Neuron (in vitro differentiated cells): Measurements from ENCODE around the gene CDKN2A.
"Not testable (repeated sequence)": the region's sequence is repeated elsewhere in the genome, so short reads cannot be mapped to it uniquely, and the experiment has no call there.

ENCODE experiments used
- H2AFZ ChIP-seq: one replicate; pipeline ENCODE4 v1.6.1; 2013; ENCODE audit warnings: low read depth, mild to moderate bottlenecking, inconsistent platforms, low read length, moderate library complexity
- H3K27me3 ChIP-seq: one replicate; pipeline ENCODE4 v1.6.1; 2013; ENCODE audit warnings: low read length; ENCODE audit not compliant: insufficient read depth
- H3K36me3 ChIP-seq: one replicate; pipeline ENCODE4 v1.6.1; 2013; ENCODE audit warnings: low read length; ENCODE audit not compliant: insufficient read depth
- H3K4me1 ChIP-seq: one replicate; pipeline ENCODE4 v1.6.1; 2013; ENCODE audit warnings: low read length; ENCODE audit not compliant: insufficient read depth
- H3K4me3 ChIP-seq: 2 replicates; pipeline ENCODE4 v1.5.1; 2013; ENCODE audit warnings: mild to moderate bottlenecking, low read length, moderate library complexity
- H3K9me3 ChIP-seq: one replicate; pipeline ENCODE4 v1.6.1; 2013; ENCODE audit warnings: low read length

Gene CDKN2A

DNA sequence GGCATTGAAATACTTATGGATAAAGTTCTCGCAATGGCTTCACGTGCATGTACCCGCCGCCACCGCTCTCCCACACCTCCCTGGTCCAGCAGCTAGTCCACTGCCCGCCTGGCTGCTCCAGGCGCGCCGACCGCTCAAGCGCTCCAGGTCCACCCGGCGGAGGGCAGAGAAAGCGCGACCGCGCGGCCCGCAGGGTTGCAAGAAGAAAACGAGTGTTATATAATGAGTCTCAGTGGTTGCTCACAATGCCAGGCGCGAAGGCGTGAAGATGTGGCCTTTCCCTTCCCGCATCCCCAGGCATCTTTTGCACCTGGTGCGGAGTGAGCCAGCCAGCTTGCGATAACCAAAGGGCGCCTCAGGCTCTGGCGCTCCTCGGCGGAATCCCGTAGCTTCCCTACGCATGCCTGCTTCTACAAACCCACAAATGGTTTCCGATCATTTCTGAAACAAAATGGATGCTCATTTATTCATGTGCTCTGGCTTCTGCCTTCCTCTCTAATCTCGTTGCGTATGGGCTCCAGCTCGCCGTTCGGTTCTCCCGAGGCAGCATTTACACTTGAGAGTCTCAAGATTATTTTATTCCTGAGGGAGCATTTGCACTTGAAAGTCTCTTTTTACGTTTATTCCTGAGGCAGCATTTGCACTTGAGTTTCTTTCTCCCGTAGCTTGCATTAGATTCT is 25.7 kb downstream of the CDKN2A start:
- H3K27me3 ChIP-seq, result peaks cover 88% of the 10 kb centered on the region
- H3K9me3 ChIP-seq, result peaks cover 6% of the 10 kb centered on the region
- peak overlapping the region; percentile 6 for H2AFZ ChIP-seq
- H3K4me1 ChIP-seq, result peaks cover 3% of the 10 kb centered on the region
- H3K4me3 ChIP-seq, result no peak overlapping the region
- no peaks in the 10 kb centered on the region for H3K36me3 ChIP-seq

DNA sequence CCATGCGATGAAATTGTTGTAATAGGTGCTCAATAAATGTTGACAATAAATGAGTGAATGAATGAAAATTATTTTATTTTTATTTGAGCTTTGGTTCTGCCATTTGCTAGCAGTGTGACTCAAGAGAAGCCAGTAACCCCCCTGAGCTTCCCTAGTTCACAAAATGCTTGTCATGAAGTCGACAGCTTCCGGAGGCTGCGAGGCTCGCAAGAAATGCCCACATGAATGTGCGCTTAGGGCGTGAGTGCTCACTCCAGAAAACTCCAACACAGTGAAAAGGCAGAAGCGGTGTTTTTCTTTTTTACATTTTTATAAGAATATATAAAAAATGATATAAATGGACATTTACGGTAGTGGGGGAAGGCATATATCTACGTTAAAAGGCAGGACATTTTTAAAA is 26.5 kb downstream of the CDKN2A start:
- Histone ChIP-seq H3K27me3 (peaks cover 82% of the 10 kb centered on the region), H3K4me1 (peaks cover 3% of the 10 kb centered on the region), H2AFZ (no peak overlapping the region), H3K4me3 (no peak overlapping the region), H3K9me3 (peaks cover 6% of the 10 kb centered on the region), H3K36me3 (no peaks in the 10 kb centered on the region)

DNA sequence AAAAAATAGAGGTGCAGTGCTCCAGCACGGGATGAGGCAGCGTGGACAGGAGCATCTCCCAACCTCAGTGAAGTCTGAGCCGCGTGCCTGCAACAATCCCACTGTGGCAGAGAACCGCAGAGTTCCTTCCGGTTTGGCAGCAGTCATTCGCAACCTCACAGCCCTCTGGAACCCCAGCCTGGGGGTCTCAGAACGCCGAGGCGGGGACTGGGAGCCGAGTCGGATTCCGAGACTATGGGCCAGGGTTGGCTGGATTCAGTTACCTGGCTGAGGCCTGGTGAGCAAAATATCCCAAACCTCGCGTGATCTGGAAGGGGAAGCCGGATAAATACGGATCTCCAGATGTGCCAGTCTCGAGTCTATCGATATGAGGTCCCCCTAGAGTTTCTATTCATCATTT is 27.0 kb downstream of the CDKN2A start:
- Histone ChIP-seq H3K36me3 (no peaks in the 10 kb centered on the region), H3K4me1 (peaks cover 3% of the 10 kb centered on the region), H3K27me3 (peaks cover 76% of the 10 kb centered on the region), H2AFZ (no peak overlapping the region), H3K4me3 (no peak overlapping the region), H3K9me3 (peaks cover 8% of the 10 kb centered on the region)

DNA sequence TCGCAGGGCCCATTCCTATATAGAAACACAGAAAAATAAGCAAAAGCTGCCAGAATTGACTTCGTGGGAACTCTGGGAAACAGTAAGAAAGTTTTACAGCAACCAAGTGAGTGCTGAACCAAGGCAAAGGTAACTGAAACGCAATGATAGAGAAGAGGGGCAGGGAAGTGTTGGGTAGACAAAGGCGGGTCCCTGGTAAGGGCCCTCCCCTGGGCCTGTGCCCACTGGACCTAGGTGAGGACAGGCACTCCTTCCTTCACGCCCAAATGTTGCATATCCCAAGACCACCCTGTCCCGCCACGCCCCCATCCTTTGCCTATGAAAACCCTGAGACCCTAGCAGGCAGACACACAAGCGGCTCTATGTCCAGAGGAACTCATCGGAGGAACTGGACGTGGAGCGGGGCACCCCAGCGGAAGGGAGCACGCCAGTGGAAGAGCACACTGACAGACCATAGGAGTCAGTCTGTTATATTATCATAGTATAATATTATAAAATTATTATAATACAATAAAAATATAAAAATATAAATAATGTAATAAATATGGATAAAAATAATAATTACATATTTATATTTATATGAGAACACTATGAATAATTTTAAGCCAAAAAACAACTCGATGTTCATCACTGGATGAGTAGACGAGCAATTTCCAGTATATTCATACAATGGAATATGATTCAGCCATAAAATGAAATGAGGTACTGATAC is 27.9 kb downstream of the CDKN2A start:
- Histone ChIP-seq H3K27me3 (peaks cover 68% of the 10 kb centered on the region), H2AFZ (no peak overlapping the region), H3K4me1 (peaks cover 3% of the 10 kb centered on the region), H3K4me3 (no peak overlapping the region), H3K9me3 (peaks cover 8% of the 10 kb centered on the region), H3K36me3 (no peaks in the 10 kb centered on the region)

DNA sequence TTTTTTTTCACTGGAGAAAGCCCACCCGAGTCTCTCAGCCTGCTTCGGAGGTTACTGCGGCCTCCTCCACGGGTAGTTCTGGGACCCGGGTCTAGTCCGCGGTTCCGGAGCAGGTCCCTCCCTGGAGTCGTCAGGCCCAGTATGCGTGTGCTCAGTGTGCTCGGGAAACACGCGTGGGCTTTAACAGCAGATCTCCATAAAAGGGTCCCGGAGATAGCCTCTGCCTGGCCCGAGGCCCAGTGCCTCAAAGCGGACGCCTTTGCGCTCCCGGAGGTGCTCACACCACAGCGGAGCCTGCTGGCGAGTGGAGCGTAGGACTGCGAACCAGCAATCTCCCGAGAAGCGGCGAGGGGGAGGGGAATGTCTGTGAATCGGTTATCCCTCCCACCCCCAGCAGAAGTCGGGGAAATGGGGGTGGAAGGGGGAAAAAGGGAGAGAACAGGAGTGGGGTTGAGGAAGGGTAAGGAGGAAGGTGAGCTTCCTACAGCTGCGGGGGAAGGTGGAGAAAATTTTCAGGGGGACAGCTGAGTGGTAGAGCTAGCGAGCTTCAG is 28.7 kb downstream of the CDKN2A start:
- peaks cover 8% of the 10 kb centered on the region for H3K9me3 ChIP-seq
- H2AFZ ChIP-seq, result no peak overlapping the region
- no peaks in the 10 kb centered on the region for H3K36me3 ChIP-seq
- H3K4me3 ChIP-seq, result peak overlapping the region; percentile 21
- H3K27me3 ChIP-seq, result peaks cover 64% of the 10 kb centered on the region
- peaks cover 3% of the 10 kb centered on the region for H3K4me1 ChIP-seq

DNA sequence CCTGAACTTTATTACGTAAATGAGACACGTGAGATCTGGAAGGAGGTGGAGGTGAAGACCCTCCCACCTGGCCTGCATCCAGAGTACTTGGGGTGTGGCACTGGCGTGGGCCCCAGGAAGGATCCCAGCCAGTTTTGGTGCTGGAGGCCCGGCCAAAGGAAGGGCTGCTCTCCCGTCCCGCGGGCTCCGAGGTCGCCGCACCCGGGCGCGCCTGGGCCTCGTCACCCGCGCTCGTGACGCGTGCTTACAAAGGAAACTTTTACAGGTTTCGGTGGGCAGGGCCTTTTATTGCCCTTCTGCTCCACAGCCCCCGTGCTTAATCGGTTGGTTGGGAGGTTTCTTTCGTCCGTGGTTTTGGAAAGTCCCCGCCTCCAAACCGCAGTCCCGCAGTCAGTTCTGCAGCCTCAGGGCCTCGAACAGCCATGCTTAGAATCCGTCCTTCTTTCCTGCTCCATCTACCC is 29.2 kb downstream of the CDKN2A start:
- Histone ChIP-seq H2AFZ (no peak overlapping the region), H3K36me3 (no peaks in the 10 kb centered on the region), H3K4me1 (peaks cover 3% of the 10 kb centered on the region), H3K9me3 (peaks cover 8% of the 10 kb centered on the region), H3K4me3 (peak overlapping the region; percentile 21), H3K27me3 (peaks cover 59% of the 10 kb centered on the region)

DNA sequence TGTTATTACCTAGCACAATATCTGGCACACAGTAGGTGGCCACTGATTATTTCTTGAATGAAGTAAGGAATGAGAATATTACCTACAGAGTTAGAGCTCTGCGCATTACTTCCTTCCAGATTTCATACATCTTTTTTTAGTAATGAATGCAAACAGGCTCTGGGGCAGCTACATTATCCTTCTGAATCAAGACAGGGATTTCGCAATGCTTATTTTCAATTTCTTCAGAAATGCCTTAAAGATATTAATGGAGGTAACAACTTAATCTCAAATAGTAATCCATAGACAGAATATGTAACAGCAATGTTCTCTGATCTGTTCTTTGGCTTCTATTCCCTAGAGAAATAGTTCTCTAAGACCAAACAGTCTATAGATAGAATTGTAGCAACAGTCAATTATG is 32.6 kb downstream of the CDKN2A start:
- Histone ChIP-seq H3K4me1 (no peaks in the 10 kb centered on the region), H3K27me3 (peaks cover 26% of the 10 kb centered on the region), H2AFZ (no peak overlapping the region), H3K36me3 (no peaks in the 10 kb centered on the region), H3K4me3 (no peak overlapping the region), H3K9me3 (peaks cover 2% of the 10 kb centered on the region)

DNA sequence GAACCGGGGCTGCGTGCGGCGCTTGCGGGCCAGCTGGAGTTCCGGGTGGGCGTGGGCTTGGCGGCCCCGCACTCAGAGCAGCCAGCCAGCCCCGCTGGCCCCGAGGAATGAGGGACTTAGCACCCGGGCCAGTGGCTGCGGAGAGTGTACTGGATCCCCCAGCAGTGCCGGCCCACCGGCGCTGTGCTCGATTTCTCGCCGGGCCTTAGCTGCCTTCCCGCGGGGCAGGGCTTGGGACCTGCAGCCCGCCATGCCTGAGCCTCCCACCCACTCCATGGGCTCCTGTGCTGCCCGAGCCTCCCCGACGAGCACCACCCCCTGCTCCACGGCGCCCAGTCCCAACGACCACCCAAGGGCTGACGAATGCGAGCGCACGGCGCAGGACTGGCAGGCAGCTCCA is 34.9 kb downstream of the CDKN2A start:
- not testable (repeated sequence) for H3K9me3 ChIP-seq, H3K4me1 ChIP-seq, H2AFZ ChIP-seq, H3K36me3 ChIP-seq, H3K27me3 ChIP-seq, H3K4me3 ChIP-seq

DNA sequence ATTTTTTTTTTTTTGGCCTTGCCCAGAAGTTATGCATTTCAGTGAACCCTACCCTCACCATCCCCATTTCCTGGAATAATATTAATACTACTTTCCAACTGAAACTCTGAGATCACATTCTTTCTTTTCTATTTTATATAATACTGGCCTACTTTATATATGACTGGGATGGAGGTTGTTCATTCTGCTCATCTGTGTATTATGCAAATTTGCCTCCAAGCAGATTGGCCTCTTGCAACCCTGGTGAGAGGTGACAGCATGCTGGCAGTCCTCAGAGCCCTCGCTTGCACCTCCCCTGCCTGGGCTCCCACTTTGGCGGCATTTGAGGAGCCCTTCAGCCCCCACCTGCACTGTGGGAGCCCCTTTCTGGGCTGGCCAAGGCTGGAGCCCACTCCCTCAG is 35.4 kb downstream of the CDKN2A start:
- Histone ChIP-seq H3K4me1 (no peaks in the 10 kb centered on the region), H3K4me3 (no peak overlapping the region), H3K9me3 (peaks cover 2% of the 10 kb centered on the region), H2AFZ (no peak overlapping the region), H3K27me3 (peaks cover 9% of the 10 kb centered on the region), H3K36me3 (no peaks in the 10 kb centered on the region)

DNA sequence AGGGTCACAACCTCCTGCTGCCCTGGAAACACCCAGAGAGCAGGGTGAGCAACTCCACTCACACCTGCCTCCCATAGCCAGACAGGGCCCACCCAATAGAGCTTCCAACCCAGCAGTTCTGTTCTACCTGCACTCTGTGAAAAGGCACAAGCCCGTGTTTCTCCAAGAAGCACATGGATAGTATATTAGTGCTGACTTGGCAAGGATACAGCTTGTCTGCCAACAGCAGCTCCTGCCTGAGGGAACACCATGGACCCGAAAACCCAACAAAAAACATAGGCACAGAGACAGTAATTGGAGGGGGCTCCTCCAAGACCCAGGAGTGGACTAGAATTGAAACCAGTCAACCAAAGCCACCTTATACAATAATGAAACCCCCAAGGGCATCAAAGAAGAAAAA is 48.6 kb downstream of the CDKN2A start:
- Histone ChIP-seq H3K9me3 (no peaks in the 10 kb centered on the region), H3K36me3 (no peaks in the 10 kb centered on the region), H3K27me3 (no peaks in the 10 kb centered on the region), H3K4me3 (no peak overlapping the region), H2AFZ (no peak overlapping the region), H3K4me1 (no peaks in the 10 kb centered on the region)

DNA sequence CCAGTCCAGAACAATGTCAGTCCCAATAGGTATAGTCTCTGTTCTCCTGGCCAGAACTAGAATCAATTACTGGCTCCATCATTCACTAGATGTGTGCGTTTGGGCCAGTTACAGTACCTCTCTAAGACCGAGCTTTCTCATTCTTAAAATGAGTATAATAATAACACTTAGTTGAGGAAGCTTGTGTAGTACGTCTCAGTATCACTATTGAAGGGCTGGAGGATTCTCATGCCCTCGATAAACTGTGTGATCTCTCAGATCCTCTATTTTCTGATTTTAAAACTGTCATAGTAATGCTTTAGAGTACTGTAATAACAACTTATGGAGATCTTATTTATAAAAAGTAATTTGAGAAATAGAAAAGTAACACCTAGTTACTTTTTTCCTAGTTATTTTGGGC is 50.7 kb downstream of the CDKN2A start:
- H3K9me3 ChIP-seq, result no peaks in the 10 kb centered on the region
- H3K36me3 ChIP-seq, result no peaks in the 10 kb centered on the region
- no peaks in the 10 kb centered on the region for H3K4me1 ChIP-seq
- no peaks in the 10 kb centered on the region for H3K27me3 ChIP-seq
- H3K4me3 ChIP-seq, result no peak overlapping the region
- no peak overlapping the region for H2AFZ ChIP-seq

DNA sequence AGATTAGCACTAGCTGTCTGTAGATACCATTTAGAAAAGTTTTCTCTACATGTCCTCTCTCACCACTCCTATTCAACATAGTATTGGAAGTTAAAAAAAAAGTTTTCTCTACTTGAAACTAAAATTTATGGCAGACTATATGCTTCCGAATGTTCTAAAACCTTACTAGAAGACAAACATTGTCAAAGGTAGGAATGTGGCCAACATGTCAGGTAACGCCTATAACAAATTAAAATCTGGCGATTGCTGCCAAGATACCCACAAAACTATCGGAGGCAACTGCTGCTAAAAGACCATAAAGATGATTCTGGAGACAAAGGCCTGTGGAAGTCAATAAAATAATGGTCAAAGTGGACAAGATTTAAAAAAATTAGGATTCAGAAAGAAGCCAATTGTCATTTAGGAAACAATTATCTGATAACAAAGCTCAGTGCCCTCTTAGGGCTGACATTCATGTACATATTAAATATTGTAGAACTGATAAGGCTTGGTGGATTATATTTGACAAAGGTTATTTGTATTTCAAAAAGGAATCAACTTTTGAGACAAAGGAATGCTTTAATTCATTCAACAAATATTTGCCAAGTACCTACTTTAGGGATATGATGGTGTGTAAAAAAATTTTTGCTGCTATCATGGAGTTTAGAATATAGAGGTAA is 52.7 kb downstream of the CDKN2A start:
- no peak overlapping the region for H2AFZ ChIP-seq
- H3K36me3 ChIP-seq, result no peaks in the 10 kb centered on the region

DNA sequence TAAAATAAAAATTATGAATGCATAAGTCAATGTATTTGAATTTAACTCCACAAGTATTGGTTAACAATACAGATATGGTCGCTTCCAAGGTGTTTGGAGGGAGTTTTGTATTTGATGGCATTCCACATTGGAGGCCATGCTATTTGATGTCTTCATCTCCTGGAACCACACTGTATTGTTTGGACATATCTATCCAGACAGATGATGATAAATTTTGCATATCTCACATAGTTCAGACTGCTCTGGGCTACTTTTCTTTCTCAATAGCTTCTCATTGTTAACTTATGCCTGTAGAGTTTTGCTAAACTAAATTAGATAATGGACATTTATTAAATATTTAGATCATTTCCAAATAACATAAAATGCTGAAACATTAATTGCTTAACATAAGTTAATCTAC is 58.0 kb downstream of the CDKN2A start:
- Histone ChIP-seq H3K4me1 (peaks cover 5% of the 10 kb centered on the region), H3K36me3 (peaks cover 2% of the 10 kb centered on the region), H3K9me3 (no peaks in the 10 kb centered on the region), H3K27me3 (no peaks in the 10 kb centered on the region), H3K4me3 (no peak overlapping the region), H2AFZ (no peak overlapping the region)

More for the DNA sequence above, 52.7 kb downstream of the CDKN2A start:
- no peak overlapping the region for H3K4me3 ChIP-seq
- H3K4me1 ChIP-seq, result no peaks in the 10 kb centered on the region
- no peaks in the 10 kb centered on the region for H3K27me3 ChIP-seq
- no peaks in the 10 kb centered on the region for H3K9me3 ChIP-seq
